ENCODE measurements around the gene UCHL5. TPM values are rescaled to one million over a fixed set of nuclear protein-coding genes. Genes with fewer than 3 reads are reported as not detected.

Gene UCHL5
- total RNA-seq, 1 donor: 19.7 TPM

DNA sequence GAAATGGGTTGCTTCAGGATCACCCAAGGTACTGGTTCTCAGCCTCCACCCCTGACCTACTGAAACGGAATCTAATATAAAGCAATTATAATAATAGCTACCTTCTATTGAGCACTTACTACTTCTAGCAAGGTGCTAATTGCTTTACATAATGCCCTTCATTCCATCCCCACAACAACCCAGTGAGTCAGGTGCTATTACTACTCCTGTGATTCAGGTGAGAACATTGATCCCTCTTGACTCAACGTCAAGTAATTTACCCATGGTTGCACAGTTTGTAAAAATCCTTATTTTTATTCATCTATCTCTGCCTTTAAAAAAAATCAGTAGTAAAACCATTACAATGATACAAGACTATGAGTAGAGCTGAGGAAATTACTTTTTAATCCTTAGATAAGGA lies 85.2 kb downstream of the UCHL5 start:
- Histone ChIP-seq H3K4me1 (ENCODE audit: insufficient read depth, low read length) (no peaks in the 10 kb centered on the region), H3K4me3 (ENCODE audit: low read length) (no peak overlapping the region), H3K9me3 (ENCODE audit: low read depth, low read length) (no peaks in the 10 kb centered on the region), H3K27me3 (ENCODE audit: insufficient read depth, low read length) (no peaks in the 10 kb centered on the region)

DNA sequence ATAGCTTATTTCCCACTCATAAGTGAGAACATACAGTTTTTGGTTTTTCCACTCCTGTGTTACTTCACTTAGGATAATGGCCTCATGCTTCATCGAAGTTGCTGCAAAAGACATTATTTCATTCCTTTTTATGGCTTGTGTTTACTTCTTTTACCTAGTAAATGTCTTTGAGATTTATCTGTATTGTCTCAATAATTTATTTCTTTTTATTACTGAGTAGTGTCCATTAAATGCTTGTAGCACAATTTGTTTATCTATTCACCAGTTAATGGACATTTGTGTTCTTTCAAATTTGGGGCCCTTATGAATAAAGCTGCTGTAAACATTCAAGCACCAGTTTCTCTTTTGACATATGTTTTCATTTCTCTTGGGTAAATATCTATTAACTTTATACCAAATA lies 86.0 kb downstream of the UCHL5 start:
- H3K4me1 ChIP-seq (ENCODE audit: insufficient read depth, low read length): no peaks in the 10 kb centered on the region
- no peaks in the 10 kb centered on the region for H3K27me3 ChIP-seq (ENCODE audit: insufficient read depth, low read length)
- H3K9me3 ChIP-seq (ENCODE audit: low read depth, low read length): no peaks in the 10 kb centered on the region
- no peak overlapping the region for H3K4me3 ChIP-seq (ENCODE audit: low read length)

DNA sequence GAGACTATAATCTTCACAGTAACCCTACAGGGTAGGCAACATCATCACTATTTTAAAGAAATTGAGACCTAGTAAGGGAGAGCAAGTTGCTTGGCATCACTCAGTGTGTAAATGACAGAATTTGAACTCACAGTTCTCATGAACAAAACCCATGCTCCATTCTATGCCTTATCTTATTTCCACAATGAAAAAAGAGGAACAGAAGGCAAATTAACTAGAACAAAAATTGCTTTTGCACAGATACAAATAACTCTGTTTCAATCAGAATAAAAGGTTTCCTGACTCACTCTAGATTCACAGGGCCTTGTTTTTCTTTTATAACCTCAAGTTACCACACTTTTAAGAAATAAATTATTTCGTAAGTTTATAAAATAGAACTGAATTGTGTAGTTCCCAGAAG lies 90.1 kb downstream of the UCHL5 start:
- Histone ChIP-seq H3K4me1 (ENCODE audit: insufficient read depth, low read length) (no peaks in the 10 kb centered on the region), H3K27me3 (ENCODE audit: insufficient read depth, low read length) (no peaks in the 10 kb centered on the region)

DNA sequence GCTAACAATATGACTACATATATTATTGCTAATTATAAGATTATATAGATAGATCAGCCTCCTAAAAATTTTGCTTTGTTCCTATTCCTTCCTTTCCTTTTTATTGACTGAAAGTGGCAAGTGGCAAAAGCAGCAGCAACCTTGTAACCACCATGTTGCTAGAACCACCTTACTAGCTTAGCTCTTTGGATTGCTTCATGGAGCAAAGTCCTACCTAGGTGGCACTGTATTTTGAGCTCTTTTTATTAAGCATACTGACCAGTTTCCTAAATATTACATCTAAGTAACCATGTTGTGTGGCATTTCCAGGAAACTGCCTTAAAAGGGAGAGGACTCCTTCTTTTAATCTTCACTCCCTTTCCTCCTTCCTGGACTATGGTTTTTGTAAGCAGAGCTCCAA lies 90.8 kb downstream of the UCHL5 start:
- H3K27me3 ChIP-seq (ENCODE audit: insufficient read depth, low read length): no peaks in the 10 kb centered on the region
- H3K4me1 ChIP-seq (ENCODE audit: insufficient read depth, low read length): no peaks in the 10 kb centered on the region
- no peaks in the 10 kb centered on the region for H3K9me3 ChIP-seq (ENCODE audit: low read depth, low read length)
- no peak overlapping the region for H3K4me3 ChIP-seq (ENCODE audit: low read length)

More for the DNA sequence above, 90.1 kb downstream of the UCHL5 start:
- Histone ChIP-seq H3K4me3 (ENCODE audit: low read length) (no peak overlapping the region), H3K9me3 (ENCODE audit: low read depth, low read length) (no peaks in the 10 kb centered on the region)

DNA sequence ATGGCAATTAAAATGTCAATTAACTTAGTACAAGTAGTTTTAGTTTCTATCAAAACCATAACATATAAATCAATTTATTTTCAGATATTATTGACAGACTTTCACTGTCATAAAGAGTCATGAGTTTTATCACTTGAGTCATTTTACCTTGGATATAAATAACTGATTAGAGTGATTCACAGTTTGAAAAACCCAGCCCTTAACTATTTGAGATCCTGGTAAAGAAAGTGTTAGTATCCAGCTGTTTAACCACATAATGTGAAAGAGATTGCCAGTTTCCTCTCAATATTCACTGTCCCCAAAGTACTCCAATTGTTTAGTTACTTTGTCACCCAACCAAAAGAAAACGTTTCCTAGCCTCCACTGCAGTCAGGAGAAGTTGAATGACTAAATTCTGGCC lies 91.3 kb downstream of the UCHL5 start:
- Histone ChIP-seq H3K9me3 (ENCODE audit: low read depth, low read length) (no peaks in the 10 kb centered on the region), H3K4me3 (ENCODE audit: low read length) (no peak overlapping the region), H3K4me1 (ENCODE audit: insufficient read depth, low read length) (no peaks in the 10 kb centered on the region), H3K27me3 (ENCODE audit: insufficient read depth, low read length) (no peaks in the 10 kb centered on the region)

DNA sequence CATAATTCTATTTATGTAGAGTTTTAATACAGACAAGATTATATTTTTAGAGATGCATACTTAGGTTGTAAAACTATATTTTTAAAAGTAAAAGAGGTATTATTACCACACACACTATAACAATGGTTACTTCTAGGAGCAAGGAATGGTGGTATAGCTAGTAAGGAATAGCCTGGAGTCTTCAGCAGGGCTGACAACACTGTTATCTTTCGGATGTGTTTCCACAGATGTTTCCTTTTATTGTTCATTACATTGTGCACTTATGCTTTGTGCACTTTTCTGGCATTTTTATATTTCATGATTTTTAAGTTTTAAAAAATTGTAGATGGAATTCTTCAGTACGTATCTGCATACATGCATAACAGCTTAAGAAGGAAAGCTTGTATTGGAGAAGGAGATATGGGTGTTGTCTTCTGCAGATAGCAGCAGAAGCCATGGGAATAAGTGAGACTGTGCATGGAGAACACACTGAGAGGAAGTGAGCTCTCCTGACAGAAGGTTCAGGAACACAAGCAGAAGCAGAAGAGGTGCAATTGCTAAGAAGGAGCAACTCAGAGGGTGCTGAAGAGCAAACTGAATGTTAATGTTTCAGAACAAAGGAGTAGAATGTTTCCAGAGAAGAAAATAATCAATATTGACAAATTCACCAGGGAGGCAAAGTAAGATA lies 91.8 kb downstream of the UCHL5 start:
- Histone ChIP-seq H3K27me3 (ENCODE audit: insufficient read depth, low read length) (no peaks in the 10 kb centered on the region), H3K4me1 (ENCODE audit: insufficient read depth, low read length) (no peaks in the 10 kb centered on the region), H3K4me3 (ENCODE audit: low read length) (no peak overlapping the region), H3K9me3 (ENCODE audit: low read depth, low read length) (no peaks in the 10 kb centered on the region)

DNA sequence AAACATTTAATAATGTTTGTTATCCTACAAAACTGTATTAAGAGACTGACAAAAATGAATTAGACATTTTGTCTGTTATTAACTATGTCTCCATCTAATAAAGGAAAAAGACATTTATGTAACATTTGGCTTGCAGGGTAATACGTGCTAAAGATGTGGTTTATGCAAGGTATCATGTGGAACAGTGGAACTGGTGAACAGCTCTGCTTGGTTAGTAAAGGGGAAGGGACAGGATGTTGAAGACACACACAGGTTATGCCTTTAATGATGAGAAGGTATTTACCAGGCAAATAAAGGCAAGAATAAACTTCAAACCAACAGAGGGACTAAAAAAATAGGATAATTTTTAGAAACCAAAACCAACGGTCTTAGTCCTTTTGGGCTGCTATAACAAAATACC lies 93.1 kb downstream of the UCHL5 start:
- no peaks in the 10 kb centered on the region for H3K4me1 ChIP-seq (ENCODE audit: insufficient read depth, low read length)
- no peaks in the 10 kb centered on the region for H3K9me3 ChIP-seq (ENCODE audit: low read depth, low read length)
- H3K4me3 ChIP-seq (ENCODE audit: low read length): no peak overlapping the region
- no peaks in the 10 kb centered on the region for H3K27me3 ChIP-seq (ENCODE audit: insufficient read depth, low read length)

DNA sequence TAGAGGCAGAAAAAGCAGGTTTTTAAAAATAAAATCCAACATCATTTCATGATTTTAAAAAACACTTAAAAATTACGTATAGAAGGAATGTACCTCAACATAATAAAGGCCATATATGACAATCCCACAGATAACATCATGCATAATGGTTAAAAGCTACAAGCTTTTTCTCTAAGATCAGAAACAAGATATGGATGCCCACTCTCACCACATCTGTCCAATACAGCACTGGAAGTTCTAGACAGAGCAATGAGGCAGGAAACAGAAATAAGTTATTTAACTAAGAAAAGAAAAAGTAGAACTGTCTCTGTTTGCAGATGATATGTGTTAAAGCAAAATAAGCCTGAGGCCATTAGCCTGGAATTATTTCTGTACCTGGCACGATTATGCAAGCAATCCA lies 96.3 kb downstream of the UCHL5 start:
- Histone ChIP-seq H3K4me3 (ENCODE audit: low read length) (no peak overlapping the region), H3K27me3 (ENCODE audit: insufficient read depth, low read length) (no peaks in the 10 kb centered on the region), H3K4me1 (ENCODE audit: insufficient read depth, low read length) (no peaks in the 10 kb centered on the region), H3K9me3 (ENCODE audit: low read depth, low read length) (no peaks in the 10 kb centered on the region)

Other genes with a start within 250 kb of the UCHL5 start
- gene RO60, start 252 bp upstream of the UCHL5 start, total RNA-seq: 105 TPM
- 2.3 TPM for gene GLRX2, start 46.1 kb upstream of the UCHL5 start, total RNA-seq
- gene CDC73, start 62.7 kb upstream of the UCHL5 start, total RNA-seq: 40.2 TPM
- 0.31 TPM for gene B3GALT2, start 127.3 kb upstream of the UCHL5 start, total RNA-seq